Activated CD8-positive, alpha-beta T cell treated with anti-CD3 and anti-CD28 coated beads, Interleukin-2, amount 10 ng/mL, durations not matched to agents 7 days and 5 days (primary cell): ENCODE measurements around the gene HS6ST1. TPM values are rescaled to one million over a fixed set of nuclear protein-coding genes. Genes with fewer than 3 reads are reported as not detected.

Source experiments
- ATAC-seq: fragments of 150-1000 bp; cut with Tn5 transposase; one replicate; pipeline ENCODE4 v1.10.0; 2021; ENCODE audit warnings: moderate library complexity
- CTCF ChIA-PET: fragments of 350-600 bp; sonication (Branson Sonifier 250); formaldehyde crosslinking; loops from one replicate; lab custom pipeline; 2021; ENCODE audit warnings: antibody characterized with exemption; lab: Charles Lee
- POLR2A ChIA-PET: fragments of 350-600 bp; sonication (Branson Sonifier 250); formaldehyde crosslinking; loops from one replicate; lab custom pipeline; 2021; ENCODE audit warnings: antibody characterized with exemption; lab: Charles Lee
- DNase-seq: peaks from one replicate; pipeline ENCODE4 v3.0.0-alpha.2; 2020
- H3K27ac Mint-ChIP-seq: one replicate; pipeline ENCODE4 v1.8.0; 2021; ENCODE audit warnings: mild to moderate bottlenecking, mixed read lengths
- H3K27me3 Mint-ChIP-seq: one replicate; pipeline ENCODE4 v1.8.0; 2021; ENCODE audit warnings: low read depth, mixed read lengths
- H3K36me3 Mint-ChIP-seq: one replicate; pipeline ENCODE4 v1.8.0; 2021; ENCODE audit warnings: low read depth, mixed read lengths
- H3K4me1 Mint-ChIP-seq: one replicate; pipeline ENCODE4 v1.8.0; 2021; ENCODE audit warnings: low read depth, mixed read lengths
- H3K4me3 Mint-ChIP-seq: one replicate; pipeline ENCODE4 v1.8.0; 2021; ENCODE audit warnings: mild to moderate bottlenecking, mixed read lengths
- H3K9me3 Mint-ChIP-seq: one replicate; pipeline ENCODE4 v1.8.0; 2022; ENCODE audit warnings: mixed read lengths; ENCODE audit not compliant: insufficient read depth
- total RNA-seq, 2 experiments: library from RNA; stranded (reverse); gene quantifications; one replicate each; pipeline ENCODE4 v1.2.3, GENCODE V29; 2021

HS6ST1 gene
- total RNA-seq, 2 experiments from 2014 or later: 7.1 to 8.1 TPM

GRCh38 chr2:128311755-128312341 is 6.8 kb downstream of the HS6ST1 start:
- no peak for DNase-seq
- ChIA-PET CTCF (no interaction called here), POLR2A (no interaction called here)
- Mint-ChIP-seq H3K36me3 (no peaks in the 10 kb centered on the region), H3K27me3 (peaks cover 2% of the 10 kb centered on the region), H3K4me1 (peaks cover 21% of the 10 kb centered on the region), H3K27ac (no peak overlapping the region), H3K9me3 (no peaks in the 10 kb centered on the region), H3K4me3 (no peak overlapping the region)
- ATAC-seq: no peak

DNA sequence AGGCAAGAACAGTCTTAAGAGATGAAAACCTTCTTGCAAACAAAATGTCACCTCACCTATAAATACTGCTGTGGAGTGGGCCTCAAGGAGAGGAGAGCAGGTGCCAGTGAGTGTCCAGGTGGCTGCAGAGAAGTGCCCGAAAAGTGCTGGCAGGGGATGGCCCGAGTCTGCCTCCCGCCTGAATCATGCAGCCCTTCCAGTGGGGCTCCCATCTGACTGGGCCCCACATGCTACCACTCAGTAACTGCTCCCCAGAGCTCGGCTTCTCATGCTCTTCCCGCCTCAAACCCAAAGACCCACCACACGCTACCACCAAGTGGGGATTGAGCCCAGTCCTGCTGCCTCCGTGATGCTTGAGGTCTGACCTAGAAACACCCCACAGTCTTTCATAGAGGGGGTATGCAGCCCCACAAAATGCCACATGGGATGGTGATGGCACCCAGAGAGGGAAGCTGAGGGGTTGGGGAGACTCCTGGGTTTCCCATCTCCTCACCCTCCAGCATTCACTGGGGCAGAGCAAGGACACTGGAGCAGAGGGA is 7.4 kb downstream of the HS6ST1 start:
- Mint-ChIP-seq H3K9me3 (no peaks in the 10 kb centered on the region), H3K36me3 (no peaks in the 10 kb centered on the region), H3K4me1 (peaks cover 15% of the 10 kb centered on the region), H3K27me3 (no peaks in the 10 kb centered on the region), H3K4me3 (no peak overlapping the region), H3K27ac (no peak overlapping the region)
- DNase-seq (no peak), ATAC-seq (no peak)
- ChIA-PET CTCF (no interaction called here), POLR2A (no interaction called here)

DNA sequence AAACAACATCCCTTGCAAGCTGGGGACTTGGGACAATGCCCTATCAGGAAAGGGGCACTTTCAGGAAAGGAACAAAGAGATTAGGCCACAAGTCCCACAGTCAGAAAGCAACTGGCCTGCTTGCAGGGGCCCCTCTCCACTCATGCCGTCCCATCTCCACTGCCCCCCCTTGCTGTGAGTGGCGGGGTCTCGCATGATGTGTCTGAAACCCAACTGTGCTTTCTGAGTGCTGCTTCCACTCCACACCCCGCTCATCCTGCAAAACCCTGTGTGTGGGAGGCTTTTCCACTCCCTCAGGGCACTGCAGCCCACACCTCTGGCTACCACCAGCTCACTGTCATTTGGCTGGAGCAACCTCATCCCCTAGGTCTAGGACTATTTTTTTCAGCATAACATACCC is 7.9 kb downstream of the HS6ST1 start:
- ChIA-PET POLR2A (interaction anchor here (0.5 kb wide), 1 partner anchor 924 kb away, joined by 3 read pairs; no protein-coding TSS in a partner anchor), CTCF (no interaction called here)
- H3K27ac Mint-ChIP-seq: no peak overlapping the region
- H3K9me3 Mint-ChIP-seq: no peaks in the 10 kb centered on the region
- H3K4me1 Mint-ChIP-seq: peaks cover 12% of the 10 kb centered on the region
- H3K4me3 Mint-ChIP-seq: no peak overlapping the region
- ATAC-seq (no peak), DNase-seq (no peak)
- no peaks in the 10 kb centered on the region for H3K36me3 Mint-ChIP-seq
- no peaks in the 10 kb centered on the region for H3K27me3 Mint-ChIP-seq

GRCh38 chr2:128310094-128310716 is 8.5 kb downstream of the HS6ST1 start:
- POLR2A ChIA-PET: interaction anchor here (0.5 kb wide), 1 partner anchor 923 kb away, joined by 3 read pairs; no protein-coding TSS in a partner anchor

GRCh38 chr2:128309280-128310093 is 9.2 kb downstream of the HS6ST1 start:
- Mint-ChIP-seq H3K4me1 (peaks cover 7% of the 10 kb centered on the region), H3K27me3 (no peaks in the 10 kb centered on the region), H3K27ac (no peak overlapping the region), H3K36me3 (no peaks in the 10 kb centered on the region), H3K4me3 (no peak overlapping the region), H3K9me3 (no peaks in the 10 kb centered on the region)
- no peak for DNase-seq
- ATAC-seq: no peak
- CTCF ChIA-PET: no interaction called here
- POLR2A ChIA-PET: interaction anchor here (0.8 kb wide), 1 partner anchor 8 kb away, joined by 3 read pairs; no protein-coding TSS in a partner anchor

More at GRCh38 chr2:128310094-128310716, 8.5 kb downstream of the HS6ST1 start:
- Mint-ChIP-seq H3K27ac (no peak overlapping the region), H3K4me1 (peaks cover 9% of the 10 kb centered on the region), H3K36me3 (no peaks in the 10 kb centered on the region), H3K9me3 (no peaks in the 10 kb centered on the region), H3K4me3 (no peak overlapping the region), H3K27me3 (no peaks in the 10 kb centered on the region)
- CTCF ChIA-PET: no interaction called here
- no peak for DNase-seq
- ATAC-seq: no peak

- DNase-seq: no peak
- no peak for ATAC-seq
- no peaks in the 10 kb centered on the region for H3K27me3 Mint-ChIP-seq
- no peak overlapping the region for H3K27ac Mint-ChIP-seq
- CTCF ChIA-PET: no interaction called here
- peaks cover 3% of the 10 kb centered on the region for H3K4me1 Mint-ChIP-seq
- POLR2A ChIA-PET: interaction anchor here (0.8 kb wide), 1 partner anchor 9 kb away, joined by 3 read pairs; no protein-coding TSS in a partner anchor
- no peaks in the 10 kb centered on the region for H3K36me3 Mint-ChIP-seq
- H3K4me3 Mint-ChIP-seq: no peak overlapping the region
- no peaks in the 10 kb centered on the region for H3K9me3 Mint-ChIP-seq
These were observed 9.8 kb downstream of the HS6ST1 start for GRCh38 chr2:128308889-128309279.

DNA sequence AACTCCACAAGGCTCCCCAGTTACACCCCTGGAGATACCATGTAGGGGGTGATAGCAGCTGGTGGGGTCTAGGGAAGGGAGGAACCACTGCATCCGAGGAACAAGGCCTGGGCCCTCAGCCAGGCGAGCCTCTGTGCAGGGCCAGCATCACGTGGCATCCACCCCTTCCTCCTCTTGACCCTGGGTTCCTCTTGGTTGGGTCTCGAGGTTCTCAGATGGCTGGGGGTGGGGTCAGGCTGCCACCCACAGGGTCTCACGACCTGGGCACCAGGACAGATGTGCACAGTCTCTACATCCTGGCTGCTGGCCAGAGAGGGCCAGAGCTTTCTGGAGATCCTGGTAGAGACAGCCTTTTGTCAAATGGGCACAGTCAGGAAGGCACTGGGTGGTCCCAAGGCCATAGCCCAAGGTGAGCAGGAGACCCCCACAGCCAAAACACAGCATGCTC is 10.4 kb downstream of the HS6ST1 start:
- Mint-ChIP-seq H3K4me3 (no peak overlapping the region), H3K4me1 (peaks cover under 1% of the 10 kb centered on the region), H3K36me3 (no peaks in the 10 kb centered on the region), H3K27me3 (no peaks in the 10 kb centered on the region), H3K27ac (no peak overlapping the region), H3K9me3 (no peaks in the 10 kb centered on the region)
- POLR2A ChIA-PET: no interaction called here
- DNase-seq (no peak), ATAC-seq (no peak)
- CTCF ChIA-PET: no interaction called here

- Mint-ChIP-seq H3K4me3 (no peak overlapping the region), H3K36me3 (no peaks in the 10 kb centered on the region), H3K27ac (no peak overlapping the region), H3K27me3 (no peaks in the 10 kb centered on the region), H3K9me3 (no peaks in the 10 kb centered on the region), H3K4me1 (no peaks in the 10 kb centered on the region)
- ATAC-seq (no peak), DNase-seq (no peak)
- ChIA-PET CTCF (no interaction called here), POLR2A (no interaction called here)
These were observed 11.1 kb downstream of the HS6ST1 start for GRCh38 chr2:128307595-128307994.

- ChIA-PET CTCF (no interaction called here), POLR2A (no interaction called here)
- ATAC-seq (no peak), DNase-seq (no peak)
- no peaks in the 10 kb centered on the region for H3K9me3 Mint-ChIP-seq
- no peaks in the 10 kb centered on the region for H3K36me3 Mint-ChIP-seq
- H3K27me3 Mint-ChIP-seq: no peaks in the 10 kb centered on the region
- H3K27ac Mint-ChIP-seq: no peak overlapping the region
- H3K4me1 Mint-ChIP-seq: no peaks in the 10 kb centered on the region
- H3K4me3 Mint-ChIP-seq: no peak overlapping the region
These were observed 11.7 kb downstream of the HS6ST1 start for GRCh38 chr2:128306931-128307460.

GRCh38 chr2:128306081-128306930 is 12.4 kb downstream of the HS6ST1 start:
- H3K4me1 Mint-ChIP-seq: no peaks in the 10 kb centered on the region
- ChIA-PET POLR2A (no interaction called here), CTCF (no interaction called here)
- no peaks in the 10 kb centered on the region for H3K27me3 Mint-ChIP-seq
- ATAC-seq (no peak), DNase-seq (no peak)
- no peak overlapping the region for H3K4me3 Mint-ChIP-seq
- no peaks in the 10 kb centered on the region for H3K9me3 Mint-ChIP-seq
- no peak overlapping the region for H3K27ac Mint-ChIP-seq
- no peaks in the 10 kb centered on the region for H3K36me3 Mint-ChIP-seq

GRCh38 chr2:128305555-128306080 is 13.1 kb downstream of the HS6ST1 start:
- POLR2A ChIA-PET: no interaction called here
- Mint-ChIP-seq H3K27ac (no peak overlapping the region), H3K9me3 (no peaks in the 10 kb centered on the region), H3K27me3 (no peaks in the 10 kb centered on the region), H3K4me3 (no peak overlapping the region), H3K36me3 (no peaks in the 10 kb centered on the region), H3K4me1 (no peaks in the 10 kb centered on the region)
- ATAC-seq (no peak), DNase-seq (no peak)
- CTCF ChIA-PET: no interaction called here
